H54 (cell line): ENCODE data around the gene CNNM4.

Experiments used
- DNase-seq: peaks from one replicate; pipeline ENCODE4 v3.0.0; 2011; ENCODE audit warnings: low spot score, mixed read lengths; ENCODE audit not compliant: insufficient read length
- FAIRE-seq: peaks from 3 replicates; lab custom pipeline; 2011; peaks lifted over from hg19 to GRCh38; lab: Jason Lieb, UNC
- POLR2A ChIP-seq: IDR thresholded peaks from 2 replicates; pipeline ENCODE4 v1.6.1; 2011; ENCODE audit warnings: low read depth, mild to moderate bottlenecking, low read length

Gene CNNM4

GRCh38 chr2:96816127-96816835, 55.6 kb downstream of the CNNM4 start, which contains the start of gene CNNM3:
CNNM3 (plus strand) TSS chr2:96816268; CDS start chr2:96816278, 10 bp downstream.
- TF ChIP-seq POLR2A, result peak; percentile 61; the same call in 1 of the 2 replicates
- DNase-seq (peak; percentile 99), FAIRE-seq (no peak)

- no peak for TF ChIP-seq POLR2A
- DNase-seq, result no peak
- no peak for FAIRE-seq
Observed at GRCh38 chr2:96816836-96817702, 56.4 kb downstream of the CNNM4 start.

- TF ChIP-seq POLR2A, result no peak
- FAIRE-seq, result no peak
- no peak for DNase-seq
Observed at GRCh38 chr2:96817882-96818281, 57.2 kb downstream of the CNNM4 start.

GRCh38 chr2:96819128-96819875, 58.6 kb downstream of the CNNM4 start:
- no peak for FAIRE-seq
- TF ChIP-seq POLR2A, result no peak

GRCh38 chr2:96819876-96820511, 59.3 kb downstream of the CNNM4 start:
- FAIRE-seq (no peak), DNase-seq (no peak)
- TF ChIP-seq POLR2A, result no peak

More at GRCh38 chr2:96819128-96819875, 58.6 kb downstream of the CNNM4 start:
- no peak for DNase-seq

- DNase-seq (no peak), FAIRE-seq (no peak)
- no peak for TF ChIP-seq POLR2A
Observed at GRCh38 chr2:96821113-96821675, 60.5 kb downstream of the CNNM4 start.

GRCh38 chr2:96822786-96823185, 62.1 kb downstream of the CNNM4 start:
- no peak for TF ChIP-seq POLR2A
- DNase-seq, result no peak
- no peak for FAIRE-seq

GRCh38 chr2:96823198-96823597, 62.5 kb downstream of the CNNM4 start:
- DNase-seq (no peak), FAIRE-seq (no peak)
- TF ChIP-seq POLR2A, result no peak

GRCh38 chr2:96824079-96824870, 63.6 kb downstream of the CNNM4 start:
- DNase-seq (no peak), FAIRE-seq (no peak)
- TF ChIP-seq POLR2A, result no peak

GRCh38 chr2:96825057-96825456, 64.4 kb downstream of the CNNM4 start:
- TF ChIP-seq POLR2A, result no peak
- no peak for FAIRE-seq
- DNase-seq, result no peak

GRCh38 chr2:96826546-96827278, 66.0 kb downstream of the CNNM4 start:
- no peak for TF ChIP-seq POLR2A
- FAIRE-seq, result no peak
- no peak for DNase-seq

- DNase-seq (no peak), FAIRE-seq (no peak)
- no peak for TF ChIP-seq POLR2A
Observed at GRCh38 chr2:96828436-96828835, 67.7 kb downstream of the CNNM4 start.
